Hepatic stellate cell (primary cell): ENCODE data around the gene STAM2.
"Not testable (repeated sequence)": the region's sequence is repeated elsewhere in the genome, so short reads cannot be mapped to it uniquely, and the experiment has no call there.

ENCODE experiments used
- DNase-seq: peaks from one replicate; pipeline ENCODE4 v3.0.0; 2011; ENCODE audit warnings: low spot score

STAM2 gene

GRCh38 chr2:152175368-152176112, at the start of gene STAM2:
TSS of gene STAM2 (minus strand) at chr2:152175763. CDS start at chr2:152175642, 121 bp downstream.
- DNase-seq: peak; percentile 93

- no peak for DNase-seq
Measured at GRCh38 chr2:152223977-152224376, 48.4 kb upstream of the STAM2 start.

DNA sequence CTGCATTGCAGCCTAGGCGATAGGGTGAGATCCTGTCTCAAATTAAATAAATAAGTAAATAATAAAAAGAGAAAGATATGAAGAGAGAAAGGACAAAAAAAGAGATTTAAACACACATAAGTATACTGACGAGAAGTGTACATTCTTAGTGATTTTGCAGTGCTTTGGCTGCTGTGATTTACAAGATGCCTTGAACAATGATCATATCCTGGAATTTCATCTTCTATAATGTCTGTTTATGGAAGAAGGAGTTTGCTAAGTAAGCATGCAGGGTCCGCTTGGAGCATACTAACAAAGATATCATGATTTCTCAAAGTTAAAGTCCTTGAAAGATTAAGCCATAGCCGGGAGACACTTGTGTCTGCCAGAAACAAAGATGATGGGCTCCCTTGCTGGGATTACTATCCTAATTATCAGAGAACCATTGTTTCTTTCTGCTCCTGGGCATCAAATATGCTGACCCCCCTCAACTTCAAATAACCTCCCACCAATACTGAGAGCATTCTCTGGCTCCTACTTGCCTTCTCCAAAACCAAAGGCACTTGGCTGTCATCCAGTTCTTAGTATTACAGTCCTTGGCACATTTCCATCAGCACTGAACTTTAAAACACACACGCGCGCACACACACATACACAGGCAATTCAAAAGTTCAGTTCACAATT, 47.5 kb upstream of the STAM2 start:
- DNase-seq: peak; percentile 7

GRCh38 chr2:152221839-152222238, 46.3 kb upstream of the STAM2 start:
- no peak for DNase-seq

GRCh38 chr2:152219077-152219828, 43.7 kb upstream of the STAM2 start:
- DNase-seq: no peak

GRCh38 chr2:152201466-152201830, 25.9 kb upstream of the STAM2 start:
- no peak for DNase-seq

DNA sequence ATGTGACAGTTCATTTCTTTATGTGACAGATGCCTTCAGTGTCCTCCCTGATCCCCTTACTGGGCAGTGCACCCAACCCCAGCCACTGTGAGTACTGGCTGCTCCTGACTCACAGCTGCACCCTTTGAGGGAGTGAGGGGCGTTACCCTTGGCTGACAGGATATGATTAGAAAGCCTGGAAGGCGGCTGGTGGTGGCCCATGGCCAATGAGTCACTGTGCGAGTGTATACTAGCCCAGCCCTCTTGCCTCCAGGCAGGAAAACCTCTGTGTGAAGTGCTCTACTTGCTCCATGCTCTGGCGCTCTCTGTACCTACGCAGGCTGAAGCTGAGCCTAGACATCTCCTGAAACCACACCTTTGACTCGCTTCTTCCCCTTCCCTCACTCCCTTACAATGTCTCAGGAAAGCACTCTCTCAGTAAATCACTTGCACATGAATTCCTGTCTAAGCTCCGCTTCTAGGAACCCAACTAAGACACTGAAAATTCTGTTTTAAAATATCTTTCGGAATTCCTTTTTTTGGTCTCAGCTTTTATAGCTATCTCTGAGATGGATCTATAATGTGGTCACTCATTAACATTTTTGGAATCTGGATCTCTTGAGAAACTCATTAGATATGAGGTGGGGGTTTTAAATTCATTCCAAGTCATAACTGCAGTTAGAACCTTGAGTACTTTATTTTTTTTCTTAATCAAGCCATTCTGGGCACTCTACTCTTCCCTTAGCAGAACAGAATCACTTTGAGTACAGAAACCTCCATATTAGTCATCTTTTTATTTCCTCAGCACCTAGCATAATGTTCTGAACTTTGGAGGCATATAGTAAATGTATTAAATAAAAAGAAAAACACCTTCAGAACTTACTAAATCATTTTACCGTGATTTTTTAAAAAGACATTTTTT, 25.3 kb upstream of the STAM2 start:
- peak; percentile 72 for DNase-seq

DNA sequence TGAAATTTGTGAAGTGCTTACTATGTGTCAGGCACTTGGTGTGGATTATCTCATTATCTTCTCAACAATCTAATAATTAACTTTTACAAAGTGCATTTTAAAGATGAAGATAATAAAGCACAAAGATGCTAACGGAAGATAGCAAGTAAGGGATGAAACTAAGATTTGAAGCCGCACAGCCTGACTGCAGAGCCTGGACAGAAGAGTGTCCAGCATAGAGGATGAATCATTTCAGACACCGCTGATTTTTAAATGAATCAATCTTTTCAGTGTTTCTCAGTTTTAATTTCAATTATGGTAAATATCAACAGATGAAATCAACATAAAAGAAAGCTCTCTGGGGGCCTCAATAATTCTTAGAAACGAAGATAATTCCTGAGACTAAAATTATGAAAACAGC, 24.5 kb upstream of the STAM2 start:
- no peak for DNase-seq

GRCh38 chr2:152198499-152198898, 22.9 kb upstream of the STAM2 start:
- no peak for DNase-seq

DNA sequence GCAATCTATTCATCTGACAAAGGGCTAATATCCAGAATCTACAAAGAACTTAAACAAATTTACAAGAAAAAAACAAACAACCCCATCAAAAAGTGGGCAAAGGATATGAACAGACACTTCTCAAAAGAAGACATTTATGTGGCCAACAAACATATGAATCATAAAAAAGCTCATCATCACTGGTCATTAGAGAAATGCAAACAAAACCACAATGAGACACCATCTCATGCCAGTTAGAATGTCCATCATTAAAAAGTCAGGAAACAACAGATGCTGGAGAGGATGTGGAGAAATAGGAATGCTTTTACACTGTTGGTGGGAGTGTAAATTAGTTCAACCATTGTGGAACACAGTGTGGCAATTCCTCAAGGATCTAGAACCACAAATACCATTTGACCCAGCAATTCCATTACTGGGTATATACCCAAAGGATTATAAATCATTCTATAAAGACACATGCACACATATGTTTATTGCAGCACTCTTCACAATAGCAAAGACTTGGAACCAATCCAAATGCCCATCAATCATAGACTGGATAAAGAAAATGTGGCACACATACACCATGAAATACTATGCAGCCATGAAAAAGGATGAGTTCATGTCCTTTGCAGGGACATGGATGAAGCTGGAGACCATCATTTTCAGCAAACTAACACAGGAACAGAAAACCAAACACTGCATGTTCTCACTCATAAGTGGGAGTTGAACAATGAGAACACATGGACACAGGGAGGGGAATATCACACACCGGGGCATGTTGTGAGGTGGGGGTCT, 22.1 kb upstream of the STAM2 start:
- not testable (repeated sequence) for DNase-seq

- DNase-seq: no peak
Measured at GRCh38 chr2:152189622-152190495, 14.3 kb upstream of the STAM2 start.

DNA sequence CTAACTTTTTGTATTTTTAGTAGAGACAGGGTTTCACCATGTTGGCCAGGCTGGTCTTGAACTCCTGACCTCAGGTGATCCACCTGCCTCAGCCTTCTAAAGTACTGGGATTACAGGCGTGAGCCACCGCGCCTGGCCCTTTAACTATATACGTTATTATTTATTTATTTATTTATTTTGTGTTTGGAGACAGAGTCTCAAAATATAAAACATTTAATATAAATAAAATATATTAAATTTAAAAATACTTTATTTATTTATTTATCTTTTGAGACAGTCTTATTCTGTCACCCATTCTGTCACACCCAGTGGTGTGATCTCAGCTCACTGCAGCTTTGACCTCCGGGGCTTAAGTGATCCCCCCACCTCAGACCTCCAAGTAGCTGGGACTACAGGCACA, 11.2 kb upstream of the STAM2 start:
- DNase-seq: not testable (repeated sequence)

GRCh38 chr2:152186262-152186661, 10.7 kb upstream of the STAM2 start:
- DNase-seq: no peak

DNA sequence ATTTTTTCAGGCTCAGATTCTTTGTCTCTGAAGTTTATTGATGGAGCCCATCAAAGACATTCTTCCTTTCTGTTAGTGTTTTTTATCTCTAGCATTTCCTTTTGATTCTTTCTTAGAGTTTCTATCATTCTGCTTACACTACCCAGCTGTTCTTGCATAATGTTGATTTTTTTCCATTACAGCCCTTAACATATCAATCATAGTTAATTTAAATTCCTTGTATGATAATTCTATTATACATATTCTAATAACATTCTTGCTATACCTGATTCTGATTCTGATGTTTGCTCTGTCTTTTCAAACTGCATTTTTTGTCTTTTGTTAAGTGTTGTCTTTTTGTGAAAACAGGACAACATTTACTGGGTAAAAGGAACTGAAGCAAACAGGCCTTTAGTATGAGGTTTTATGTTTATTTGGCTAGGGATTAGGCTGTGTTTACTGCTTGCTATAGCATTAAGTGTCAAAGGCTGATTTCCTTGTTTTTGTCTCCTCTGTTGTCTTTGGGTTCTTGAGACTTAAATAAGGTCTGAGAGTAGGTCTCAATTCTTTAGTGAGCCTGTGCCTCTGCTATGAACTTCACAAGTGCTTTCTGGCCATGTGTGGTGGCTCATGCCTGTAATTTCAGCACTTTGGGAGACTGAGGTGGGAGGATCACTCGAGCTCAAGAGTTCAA, 8.0 kb upstream of the STAM2 start:
- no peak for DNase-seq

DNA sequence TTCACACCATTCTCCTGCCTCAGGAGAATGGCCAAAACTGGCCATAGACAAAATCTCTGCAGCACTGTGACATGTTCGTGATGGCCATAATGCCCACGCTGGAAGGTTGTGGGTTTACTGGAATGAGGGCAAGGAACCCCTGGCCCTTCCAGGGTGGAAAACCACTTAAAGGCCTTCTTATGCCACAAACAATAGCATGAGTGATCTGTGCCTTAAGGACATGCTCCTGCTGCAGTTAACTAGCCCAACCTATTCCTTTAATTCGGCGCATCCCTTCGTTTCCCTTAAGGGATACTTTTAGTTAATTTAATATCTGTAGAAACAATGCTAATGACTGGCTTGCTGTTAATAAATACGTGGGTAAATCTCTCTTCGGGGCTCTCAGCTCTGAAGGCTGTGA, 2.1 kb upstream of the STAM2 start:
- not testable (repeated sequence) for DNase-seq

GRCh38 chr2:152176113-152176714, 651 bp upstream of the STAM2 start:
- no peak for DNase-seq

DNA sequence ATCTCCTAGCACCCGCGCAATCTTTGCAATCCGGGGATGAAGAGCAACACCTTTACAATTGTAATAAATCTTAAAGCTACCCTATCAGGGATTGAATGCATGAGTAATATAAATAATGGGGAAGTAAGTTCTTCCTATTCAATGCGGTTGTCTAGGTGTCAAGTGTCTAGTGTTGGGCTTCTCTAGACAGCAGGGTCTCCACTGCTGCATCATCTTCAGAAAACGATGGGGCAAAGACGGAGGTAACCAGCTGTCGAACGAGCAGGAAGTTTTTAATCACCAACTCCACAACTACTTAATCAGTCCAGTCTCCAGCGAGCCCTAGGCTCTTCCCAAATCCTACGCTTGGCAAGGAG, 573 bp downstream of the STAM2 start:
- DNase-seq: no peak

- DNase-seq: no peak
Measured at GRCh38 chr2:152174574-152174973, 989 bp downstream of the STAM2 start.

GRCh38 chr2:152173831-152174230, 1.7 kb downstream of the STAM2 start:
- DNase-seq: no peak
